ENCODE data around the gene YY1. TPM values are rescaled to one million over a fixed set of nuclear protein-coding genes. Genes with fewer than 3 reads are reported as not detected.

YY1 gene
- total RNA-seq, 2 donors from 2014 or later = 31.3 to 36.3 TPM

- no peak for TF ChIP-seq CTCF (IDR thresholded peaks at IDR 0.05)
- no peak for DNase-seq (ENCODE audit: low spot score)
Measured at GRCh38 chr14:100288382-100289185, 49.6 kb downstream of the YY1 start.

GRCh38 chr14:100289916-100290606, 51.1 kb downstream of the YY1 start:
- TF ChIP-seq CTCF (IDR thresholded peaks at IDR 0.05) = no peak
- no peak overlapping the region for H3K27ac ChIP-seq

More at GRCh38 chr14:100288382-100289185, 49.6 kb downstream of the YY1 start:
- H3K36me3 ChIP-seq = peaks cover 11% of the 10 kb centered on the region
- H3K9me3 ChIP-seq = no peaks in the 10 kb centered on the region
- H3K4me3 ChIP-seq = no peak overlapping the region
- peaks cover 0 to 39% of the 10 kb centered on the region in 2 donors for H3K4me1 ChIP-seq
- H3K27me3 ChIP-seq = no peaks in the 10 kb centered on the region
- no peak overlapping the region for H3K27ac ChIP-seq

GRCh38 chr14:100290607-100291304, 51.8 kb downstream of the YY1 start:
- H3K4me1 ChIP-seq = peaks cover 0 to 42% of the 10 kb centered on the region in 2 donors
- H3K36me3 ChIP-seq = peaks cover 11% of the 10 kb centered on the region
- H3K9me3 ChIP-seq = no peaks in the 10 kb centered on the region
- H3K27me3 ChIP-seq = no peaks in the 10 kb centered on the region
- DNase-seq (ENCODE audit: low spot score) = no peak
- H3K4me3 ChIP-seq = no peak overlapping the region
- TF ChIP-seq CTCF (IDR thresholded peaks at IDR 0.05) = no peak
- H3K27ac ChIP-seq = no peak overlapping the region

More at GRCh38 chr14:100289916-100290606, 51.1 kb downstream of the YY1 start:
- Histone ChIP-seq H3K27me3 (no peaks in the 10 kb centered on the region), H3K4me3 (no peak overlapping the region), H3K4me1 (peaks cover 0 to 42% of the 10 kb centered on the region in 2 donors), H3K9me3 (no peaks in the 10 kb centered on the region), H3K36me3 (peaks cover 11% of the 10 kb centered on the region)
- DNase-seq (ENCODE audit: low spot score) = no peak

- no peak for TF ChIP-seq CTCF (IDR thresholded peaks at IDR 0.05)
- peaks cover 0 to 40% of the 10 kb centered on the region in 2 donors for H3K4me1 ChIP-seq
- no peaks in the 10 kb centered on the region for H3K9me3 ChIP-seq
- no peak for DNase-seq (ENCODE audit: low spot score)
- no peak overlapping the region for H3K4me3 ChIP-seq
- no peak overlapping the region for H3K27ac ChIP-seq
- H3K27me3 ChIP-seq = no peaks in the 10 kb centered on the region
- H3K36me3 ChIP-seq = peaks cover 11% of the 10 kb centered on the region
Measured at GRCh38 chr14:100291305-100292075, 52.5 kb downstream of the YY1 start.

- H3K27ac ChIP-seq = no peak overlapping the region
- H3K27me3 ChIP-seq = no peaks in the 10 kb centered on the region
Measured at GRCh38 chr14:100292301-100292775, 53.4 kb downstream of the YY1 start.

More at GRCh38 chr14:100292301-100292775, 53.4 kb downstream of the YY1 start:
- Histone ChIP-seq H3K4me1 (peaks cover 0 to 44% of the 10 kb centered on the region in 2 donors), H3K36me3 (peaks cover 11% of the 10 kb centered on the region), H3K4me3 (no peak overlapping the region), H3K9me3 (no peaks in the 10 kb centered on the region)
- no peak for DNase-seq (ENCODE audit: low spot score)
- TF ChIP-seq CTCF (IDR thresholded peaks at IDR 0.05) = no peak

Measured in right atrium auricular region (tissue), 2 donors.